ENCODE results near the gene LDLRAP1.
"Not testable (repeated sequence)": the region's sequence is repeated elsewhere in the genome, so short reads cannot be mapped to it uniquely, and the experiment has no call there.

GRCh38 chr1:25588786-25589185, 45.4 kb downstream of the LDLRAP1 start:
- TF ChIP-seq CTCF, POLR2A (IDR thresholded peaks at IDR 0.05): not testable (repeated sequence)

Data from thyroid gland (tissue), 4 donors.